Endometrial microvascular endothelial cells (primary cell): ENCODE data around the gene FMN1. TPM values are rescaled to one million over a fixed set of nuclear protein-coding genes. Genes with fewer than 3 reads are reported as not detected.

Experiments used
- in situ Hi-C: cut with HindIII; loops from 2 replicates; pipeline ENCODE4 v1.10.0; 2017; ENCODE audit warnings: low sequenced_read_pairs, low pct_unique_long_range_greater_than_20kb; ENCODE audit errors: inconsistent ontology term
- total RNA-seq: library from RNA; depleted of rRNA; stranded (reverse); fragments of >200 nt; gene quantifications from one replicate; pipeline ENCODE4 v1.2.3, GENCODE V29; 2015; ENCODE audit errors: inconsistent ontology term

Gene FMN1
- total RNA-seq, 1 donor from 2014 or later, result 0.65 TPM

- in situ Hi-C loops, result no loop called here
Measured at GRCh38 chr15:33043636-33044035, 150.9 kb downstream of the FMN1 start.

GRCh38 chr15:33040496-33040895 lies 154.0 kb downstream of the FMN1 start:
- in situ Hi-C loops, result no loop called here

GRCh38 chr15:33034588-33034987 lies 159.9 kb downstream of the FMN1 start:
- in situ Hi-C loops, result no loop called here

- in situ Hi-C loops, result no loop called here
Measured at GRCh38 chr15:33032053-33032452, 162.5 kb downstream of the FMN1 start.

GRCh38 chr15:33031324-33031821 lies 163.1 kb downstream of the FMN1 start:
- in situ Hi-C loops, result no loop called here

GRCh38 chr15:33030315-33030714 lies 164.2 kb downstream of the FMN1 start:
- in situ Hi-C loops, result no loop called here

GRCh38 chr15:33029109-33029652 lies 165.3 kb downstream of the FMN1 start:
- in situ Hi-C loops, result no loop called here

- in situ Hi-C loops, result no loop called here
Measured at GRCh38 chr15:33028495-33028894, 166.0 kb downstream of the FMN1 start.

- in situ Hi-C loops, result no loop called here
Measured at GRCh38 chr15:33027306-33028035, 167.0 kb downstream of the FMN1 start.

- in situ Hi-C loops, result no loop called here
Measured at GRCh38 chr15:33026614-33027013, 167.9 kb downstream of the FMN1 start.

- in situ Hi-C loops, result no loop called here
Measured at GRCh38 chr15:33022629-33023028, 171.9 kb downstream of the FMN1 start.

- in situ Hi-C loops, result no loop called here
Measured at GRCh38 chr15:33021806-33022389, 172.6 kb downstream of the FMN1 start.

- in situ Hi-C loops, result no loop called here
Measured at GRCh38 chr15:33019354-33019981, 175.0 kb downstream of the FMN1 start.

GRCh38 chr15:33016405-33017024 lies 178.0 kb downstream of the FMN1 start:
- in situ Hi-C loops, result no loop called here

- in situ Hi-C loops, result no loop called here
Measured at GRCh38 chr15:33014586-33014985, 179.9 kb downstream of the FMN1 start.

GRCh38 chr15:33013827-33014445 lies 180.6 kb downstream of the FMN1 start:
- in situ Hi-C loops, result no loop called here

GRCh38 chr15:33011976-33012375 lies 182.5 kb downstream of the FMN1 start:
- in situ Hi-C loops, result no loop called here

- in situ Hi-C loops, result no loop called here
Measured at GRCh38 chr15:33009603-33010002, 184.9 kb downstream of the FMN1 start.

GRCh38 chr15:33009026-33009425 lies 185.5 kb downstream of the FMN1 start:
- in situ Hi-C loops, result no loop called here
